ENCODE results near the gene ARHGAP28.

- TF ChIP-seq TAF1 (IDR thresholded peaks at IDR 0.05; ENCODE audit: low read depth) (no peak), CREB1 (IDR thresholded peaks at IDR 0.05; ENCODE audit: low read depth) (no peak), REST (IDR thresholded peaks at IDR 0.05; ENCODE audit: low read depth) (no peak), NFIC (IDR thresholded peaks at IDR 0.05) (no peak), ZBTB7A (IDR thresholded peaks at IDR 0.05; ENCODE audit: low read depth) (no peak), EP300 (IDR thresholded peaks at IDR 0.05; ENCODE audit: borderline replicate concordance) (no peak), TEAD4 (IDR thresholded peaks at IDR 0.05) (no peak), RAD21 (IDR thresholded peaks at IDR 0.05; ENCODE audit: low read depth) (no peak), TCF12 (IDR thresholded peaks at IDR 0.05; ENCODE audit: low read depth) (no peak)
Observed at GRCh38 chr18:6934859-6935258, 205.3 kb downstream of the ARHGAP28 start.
